Spinal cord (tissue), 10 donors: ENCODE measurements around the gene ELMO3. TPM values are rescaled to one million over a fixed set of nuclear protein-coding genes. Genes with fewer than 3 reads are reported as not detected.

ENCODE experiments used
- DNase-seq, 6 donors: peaks; one replicate each; pipeline versions ENCODE4 v3.0.0 to v3.0.0-alpha.2; 2013 to 2015; ENCODE audit warnings: low spot score in 6 of 6, low read depth in 4 of 6
- H3K27ac ChIP-seq: one replicate; pipeline ENCODE4 v1.5.1; 2013; ENCODE audit warnings: low read depth, low read length, control low read depth
- H3K27me3 ChIP-seq: one replicate; pipeline ENCODE4 v1.6.1; 2013; ENCODE audit warnings: low read length; ENCODE audit not compliant: control insufficient read depth, insufficient read depth
- H3K36me3 ChIP-seq: one replicate; pipeline ENCODE4 v1.6.1; 2013; ENCODE audit warnings: low read length; ENCODE audit not compliant: control insufficient read depth, insufficient read depth
- H3K4me1 ChIP-seq: one replicate; pipeline ENCODE4 v1.6.1; 2013; ENCODE audit warnings: low read length; ENCODE audit not compliant: control insufficient read depth, insufficient read depth
- H3K4me3 ChIP-seq: one replicate; pipeline ENCODE4 v1.5.1; 2013; ENCODE audit warnings: low read depth, low read length, control low read depth
- H3K9me3 ChIP-seq: one replicate; pipeline ENCODE4 v1.6.1; 2013; ENCODE audit warnings: low read length; ENCODE audit not compliant: control insufficient read depth, insufficient read depth
- WGBS: methylation state at CpG from one replicate; pipeline ENCODE4 v1.1.5; 2013; ENCODE audit warnings: missing lambda C conversion rate; ENCODE audit not compliant: insufficient coverage; 5-methylcytosine and 5-hydroxymethylcytosine counted together
- polyA plus RNA-seq, 2 donors: library from polyadenylated mRNA; unstranded; fragments of 120-200 nt; gene quantifications; one replicate each; pipeline ENCODE4 v1.2.1, GENCODE V29; 2013; ENCODE audit not compliant: insufficient read length in 2 of 2
- total RNA-seq, 2 donors: library from RNA; depleted of rRNA in 1 of 2; stranded (reverse); fragments of 120-200 nt in 1 of 2; fragments of >200 nt in 1 of 2; gene quantifications; one replicate each; pipeline versions ENCODE4 v1.2.3 to v1.2.4, GENCODE V29; 2013 to 2014
- donor health status: healthy.

Gene ELMO3
- total and polyA plus RNA-seq, 4 donors: 0.10 to 2.9 (median 1.3) TPM

GRCh38 chr16:67164599-67165061 lies 34.3 kb upstream of the ELMO3 start, which contains the start of gene HSF4:
Gene HSF4, plus strand, starts transcription at chr16:67164745. Its CDS starts 67 bp downstream, at chr16:67164812.
- Histone ChIP-seq H3K4me3 (peak within 1 kb of the TSS; percentile 33), H3K36me3 (peaks cover 13% of the 10 kb centered on the region), H3K4me1 (peaks cover 60% of the 10 kb centered on the region), H3K27me3 (peaks cover 93% of the 10 kb centered on the region), H3K27ac (no peak within 1 kb of the TSS), H3K9me3 (no peaks in the 10 kb centered on the region)
- under 1% methylated on average over 37 of the region's 41 CpGs for WGBS
- peak in 1 of 6 donors; percentile 43 for DNase-seq

GRCh38 chr16:67165121-67166078 lies 33.5 kb upstream of the ELMO3 start:
- Histone ChIP-seq H3K4me3 (peak overlapping the region; percentile 21), H3K4me1 (peaks cover 61% of the 10 kb centered on the region), H3K36me3 (peaks cover 16% of the 10 kb centered on the region), H3K27ac (no peak overlapping the region), H3K9me3 (no peaks in the 10 kb centered on the region), H3K27me3 (peaks cover 91% of the 10 kb centered on the region)
- WGBS: 3% methylated on average over 76 of the region's 85 CpGs
- peak in 1 of 6 donors; percentile 41 for DNase-seq

GRCh38 chr16:67166110-67166547 lies 32.8 kb upstream of the ELMO3 start:
- DNase-seq: no peak
- H3K9me3 ChIP-seq: no peaks in the 10 kb centered on the region
- H3K4me3 ChIP-seq: no peak overlapping the region
- H3K4me1 ChIP-seq: peaks cover 60% of the 10 kb centered on the region
- no peak overlapping the region for H3K27ac ChIP-seq
- H3K27me3 ChIP-seq: peaks cover 89% of the 10 kb centered on the region
- WGBS: 14% methylated on average over 5 of the region's 18 CpGs
- peaks cover 16% of the 10 kb centered on the region for H3K36me3 ChIP-seq

- Histone ChIP-seq H3K9me3 (no peaks in the 10 kb centered on the region), H3K4me3 (no peak overlapping the region), H3K4me1 (peaks cover 54% of the 10 kb centered on the region), H3K36me3 (peaks cover 16% of the 10 kb centered on the region), H3K27ac (no peak overlapping the region), H3K27me3 (peaks cover 88% of the 10 kb centered on the region)
- 34% methylated on average over 4 of the region's 5 CpGs for whole genome bisulfite sequencing
- no peak for DNase-seq
Observed at GRCh38 chr16:67166598-67167168, 32.2 kb upstream of the ELMO3 start.

GRCh38 chr16:67167588-67167987 lies 31.3 kb upstream of the ELMO3 start:
- H3K4me3 ChIP-seq: no peak overlapping the region
- peaks cover 49% of the 10 kb centered on the region for H3K4me1 ChIP-seq
- peaks cover 16% of the 10 kb centered on the region for H3K36me3 ChIP-seq
- WGBS: 48% methylated on average over 7 of the region's 7 CpGs
- DNase-seq: no peak
- H3K27me3 ChIP-seq: peaks cover 80% of the 10 kb centered on the region
- no peaks in the 10 kb centered on the region for H3K9me3 ChIP-seq
- no peak overlapping the region for H3K27ac ChIP-seq

- Histone ChIP-seq H3K9me3 (no peaks in the 10 kb centered on the region), H3K4me1 (peaks cover 46% of the 10 kb centered on the region), H3K36me3 (peaks cover 16% of the 10 kb centered on the region), H3K27ac (no peak overlapping the region), H3K27me3 (peaks cover 77% of the 10 kb centered on the region), H3K4me3 (no peak overlapping the region)
- WGBS: 24% methylated on average over 9 of the region's 9 CpGs
- no peak for DNase-seq
Observed at GRCh38 chr16:67169011-67169451, 29.9 kb upstream of the ELMO3 start.

- peak in 2 of 6 donors; percentile 46 to 62 for DNase-seq
- Histone ChIP-seq H3K27me3 (peaks cover 75% of the 10 kb centered on the region), H3K9me3 (no peaks in the 10 kb centered on the region), H3K36me3 (peaks cover 18% of the 10 kb centered on the region), H3K4me1 (peaks cover 48% of the 10 kb centered on the region), H3K27ac (peak overlapping the region; percentile 33), H3K4me3 (peak overlapping the region; percentile 40)
- 8% methylated on average over 19 of the region's 24 CpGs for WGBS
Observed at GRCh38 chr16:67169642-67170167, 29.2 kb upstream of the ELMO3 start.

- DNase-seq: peak in 2 of 6 donors; percentile 55 to 73
- Histone ChIP-seq H3K9me3 (no peaks in the 10 kb centered on the region), H3K4me1 (peaks cover 48% of the 10 kb centered on the region), H3K27me3 (peaks cover 74% of the 10 kb centered on the region), H3K27ac (peak within 1 kb of the TSS; percentile 57), H3K4me3 (peak within 1 kb of the TSS; percentile 40), H3K36me3 (peaks cover 20% of the 10 kb centered on the region)
- 2% methylated on average over 30 of the region's 50 CpGs for WGBS
Observed at GRCh38 chr16:67170168-67170948, 28.6 kb upstream of the ELMO3 start, which contains the start of gene NOL3. Gene NOL3, plus strand, starts transcription at chr16:67170538.
